ENCODE measurements around the gene SYT12.

- TF ChIP-seq CTCF (IDR thresholded peaks at IDR 0.05) (no peak), POLR2A (IDR thresholded peaks at IDR 0.05; ENCODE audit: low read depth) (no peak), EP300 (IDR thresholded peaks at IDR 0.05) (no peak)
Observed at GRCh38 chr11:66973956-66974580, 48.9 kb upstream of the SYT12 start.
